Astrocyte (in vitro differentiated cells and primary cell): ENCODE measurements around the gene DISC1.

Experiments
- CTCF ChIP-seq: IDR thresholded peaks from 2 replicates; pipeline ENCODE4 v1.5.1; 2011; ENCODE audit warnings: low read depth, mild to moderate bottlenecking, inconsistent platforms, low read length, moderate library complexity; ENCODE audit not compliant: insufficient read depth
- EZH2 ChIP-seq: IDR thresholded peaks from 2 replicates; pipeline ENCODE4 v1.6.1; 2012; ENCODE audit warnings: mild to moderate bottlenecking, low read length, inconsistent platforms; ENCODE audit not compliant: insufficient read depth

GRCh38 chr1:231844986-231845502 lies 218.5 kb downstream of the DISC1 start:
- TF ChIP-seq CTCF (no peak), EZH2 (no peak)
